ENCODE results near the gene NR2E1. TPM values are rescaled to one million over a fixed set of nuclear protein-coding genes. Genes with fewer than 3 reads are reported as not detected.

NR2E1 gene
- total RNA-seq, 1 donor from 2014 or later, result not detected

GRCh38 chr6:108152446-108152845 is 13.4 kb upstream of the NR2E1 start:
- Histone ChIP-seq H3K9me3 (ENCODE audit: control insufficient read depth in 3 of 3, low read length in 3 of 3) (no peaks in the 10 kb centered on the region), H3K27me3 (ENCODE audit: control insufficient read depth in 3 of 3, insufficient read depth in 3 of 3, low read length in 3 of 3) (peaks cover 43 to 63% (median 46%) of the 10 kb centered on the region in 3 donors), H3K27ac (ENCODE audit: low read depth, low read length) (no peak overlapping the region), H3K36me3 (ENCODE audit: control insufficient read depth in 3 of 3, insufficient read depth in 3 of 3, low read length in 3 of 3) (no peaks in the 10 kb centered on the region), H3K4me3 (ENCODE audit: low read length in 3 of 3) (no peak overlapping the region), H3K4me1 (ENCODE audit: control insufficient read depth in 3 of 3, insufficient read depth in 3 of 3, low read length in 3 of 3) (peaks cover 5% of the 10 kb centered on the region in 3 donors), H3K9ac (ENCODE audit: low read depth in 1 of 3, low read length in 3 of 3) (no peak overlapping the region)

DNA sequence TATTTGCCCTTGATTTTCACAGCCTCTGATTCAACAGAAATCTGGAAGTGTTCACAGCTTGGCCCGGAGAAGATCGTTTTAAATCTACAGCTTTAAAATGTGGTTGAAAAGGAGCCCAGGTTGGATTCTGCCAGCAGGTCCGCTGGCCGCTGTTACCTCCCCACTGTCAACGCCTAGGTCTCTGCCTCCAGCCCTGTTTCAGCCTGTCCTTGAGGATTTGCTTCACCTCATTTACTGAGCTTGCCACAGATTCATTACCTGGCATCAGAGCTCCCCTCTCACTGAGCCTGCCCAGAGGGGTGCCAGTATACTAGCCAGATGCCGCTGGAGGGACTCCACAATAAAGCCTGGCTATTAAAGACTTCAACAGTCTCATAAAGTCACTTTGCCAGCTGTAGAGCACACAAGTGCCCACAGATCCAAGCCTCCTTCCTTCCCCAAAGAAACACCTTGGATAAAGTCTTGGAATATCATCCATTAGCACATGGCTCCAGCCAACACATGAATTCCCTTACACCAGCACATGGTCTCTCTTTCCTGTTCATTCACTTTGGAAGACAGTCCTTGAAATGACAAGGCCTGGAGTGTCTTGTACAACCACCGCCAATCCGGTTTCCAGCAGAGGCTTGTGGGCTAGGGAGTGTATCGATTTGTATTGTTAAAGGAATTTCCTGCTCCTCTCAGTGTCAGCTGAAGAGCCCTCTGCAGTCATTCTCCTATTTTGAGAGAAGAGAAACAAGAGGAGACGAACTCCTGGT is 9.5 kb upstream of the NR2E1 start:
- Histone ChIP-seq H3K9me3 (ENCODE audit: control insufficient read depth in 3 of 3, low read length in 3 of 3) (no peaks in the 10 kb centered on the region), H3K4me1 (ENCODE audit: control insufficient read depth in 3 of 3, insufficient read depth in 3 of 3, low read length in 3 of 3) (peaks cover 5 to 9% (median 6%) of the 10 kb centered on the region in 3 donors), H3K36me3 (ENCODE audit: control insufficient read depth in 3 of 3, insufficient read depth in 3 of 3, low read length in 3 of 3) (no peaks in the 10 kb centered on the region), H3K27me3 (ENCODE audit: control insufficient read depth in 3 of 3, insufficient read depth in 3 of 3, low read length in 3 of 3) (peaks cover 64 to 78% (median 73%) of the 10 kb centered on the region in 3 donors), H3K9ac (ENCODE audit: low read depth in 1 of 3, low read length in 3 of 3) (no peak overlapping the region), H3K4me3 (ENCODE audit: low read length in 3 of 3) (no peak overlapping the region), H3K27ac (ENCODE audit: low read depth, low read length) (no peak overlapping the region)

- Histone ChIP-seq H3K4me1 (ENCODE audit: control insufficient read depth in 3 of 3, insufficient read depth in 3 of 3, low read length in 3 of 3) (peaks cover 5 to 9% (median 6%) of the 10 kb centered on the region in 3 donors), H3K27me3 (ENCODE audit: control insufficient read depth in 3 of 3, insufficient read depth in 3 of 3, low read length in 3 of 3) (peaks cover 68 to 80% (median 76%) of the 10 kb centered on the region in 3 donors), H3K9ac (ENCODE audit: low read depth in 1 of 3, low read length in 3 of 3) (no peak overlapping the region), H3K36me3 (ENCODE audit: control insufficient read depth in 3 of 3, insufficient read depth in 3 of 3, low read length in 3 of 3) (no peaks in the 10 kb centered on the region), H3K9me3 (ENCODE audit: control insufficient read depth in 3 of 3, low read length in 3 of 3) (no peaks in the 10 kb centered on the region), H3K4me3 (ENCODE audit: low read length in 3 of 3) (peak overlapping the region in 1 of 3 donors; percentile 17), H3K27ac (ENCODE audit: low read depth, low read length) (no peak overlapping the region)
Measured at GRCh38 chr6:108156938-108157233, 8.9 kb upstream of the NR2E1 start.

GRCh38 chr6:108157234-108157980 is 8.4 kb upstream of the NR2E1 start:
- peaks cover 5 to 9% (median 6%) of the 10 kb centered on the region in 3 donors for H3K4me1 ChIP-seq (ENCODE audit: control insufficient read depth in 3 of 3, insufficient read depth in 3 of 3, low read length in 3 of 3)
- H3K27ac ChIP-seq (ENCODE audit: low read depth, low read length), result no peak overlapping the region
- H3K4me3 ChIP-seq (ENCODE audit: low read length in 3 of 3), result peak overlapping the region in 1 of 3 donors; percentile 17
- H3K9me3 ChIP-seq (ENCODE audit: control insufficient read depth in 3 of 3, low read length in 3 of 3), result no peaks in the 10 kb centered on the region
- no peak overlapping the region for H3K9ac ChIP-seq (ENCODE audit: low read depth in 1 of 3, low read length in 3 of 3)
- no peaks in the 10 kb centered on the region for H3K36me3 ChIP-seq (ENCODE audit: control insufficient read depth in 3 of 3, insufficient read depth in 3 of 3, low read length in 3 of 3)
- peaks cover 71 to 83% (median 82%) of the 10 kb centered on the region in 3 donors for H3K27me3 ChIP-seq (ENCODE audit: control insufficient read depth in 3 of 3, insufficient read depth in 3 of 3, low read length in 3 of 3)

GRCh38 chr6:108157981-108158525 is 7.8 kb upstream of the NR2E1 start:
- H3K36me3 ChIP-seq (ENCODE audit: control insufficient read depth in 3 of 3, insufficient read depth in 3 of 3, low read length in 3 of 3), result no peaks in the 10 kb centered on the region
- peaks cover 5 to 9% (median 6%) of the 10 kb centered on the region in 3 donors for H3K4me1 ChIP-seq (ENCODE audit: control insufficient read depth in 3 of 3, insufficient read depth in 3 of 3, low read length in 3 of 3)
- no peak overlapping the region for H3K27ac ChIP-seq (ENCODE audit: low read depth, low read length)
- H3K27me3 ChIP-seq (ENCODE audit: control insufficient read depth in 3 of 3, insufficient read depth in 3 of 3, low read length in 3 of 3), result peaks cover 77 to 88% (median 84%) of the 10 kb centered on the region in 3 donors
- H3K9ac ChIP-seq (ENCODE audit: low read depth in 1 of 3, low read length in 3 of 3), result no peak overlapping the region
- no peaks in the 10 kb centered on the region for H3K9me3 ChIP-seq (ENCODE audit: control insufficient read depth in 3 of 3, low read length in 3 of 3)
- H3K4me3 ChIP-seq (ENCODE audit: low read length in 3 of 3), result peak overlapping the region in 1 of 3 donors; percentile 13

DNA sequence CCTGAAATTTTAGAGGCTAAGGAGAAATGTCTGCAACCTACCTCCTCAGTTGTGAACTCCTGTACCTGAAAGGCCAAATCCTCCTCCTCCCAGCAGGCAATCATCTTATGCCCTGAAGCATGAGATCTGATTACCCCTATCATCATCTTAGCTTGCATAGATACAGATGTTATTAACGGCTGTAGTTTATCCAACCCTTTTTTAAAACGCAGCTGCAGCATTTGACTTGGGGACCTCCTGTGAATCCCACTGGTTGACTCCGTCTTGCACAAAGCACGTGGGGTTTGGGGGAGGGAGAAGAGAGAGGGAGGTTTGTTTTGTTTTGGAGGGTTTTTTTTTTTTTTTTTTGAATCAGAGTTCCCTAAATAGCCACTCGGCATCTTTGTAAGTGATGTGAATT is 5.8 kb upstream of the NR2E1 start:
- H3K9me3 ChIP-seq (ENCODE audit: control insufficient read depth in 3 of 3, low read length in 3 of 3), result no peaks in the 10 kb centered on the region
- no peak overlapping the region for H3K9ac ChIP-seq (ENCODE audit: low read depth in 1 of 3, low read length in 3 of 3)
- H3K4me1 ChIP-seq (ENCODE audit: control insufficient read depth in 3 of 3, insufficient read depth in 3 of 3, low read length in 3 of 3), result peaks cover 15 to 25% (median 21%) of the 10 kb centered on the region in 3 donors
- H3K27me3 ChIP-seq (ENCODE audit: control insufficient read depth in 3 of 3, insufficient read depth in 3 of 3, low read length in 3 of 3), result peaks cover 87 to 97% (median 90%) of the 10 kb centered on the region in 3 donors
- no peak overlapping the region for H3K27ac ChIP-seq (ENCODE audit: low read depth, low read length)
- no peaks in the 10 kb centered on the region for H3K36me3 ChIP-seq (ENCODE audit: control insufficient read depth in 3 of 3, insufficient read depth in 3 of 3, low read length in 3 of 3)
- no peak overlapping the region for H3K4me3 ChIP-seq (ENCODE audit: low read length in 3 of 3)

DNA sequence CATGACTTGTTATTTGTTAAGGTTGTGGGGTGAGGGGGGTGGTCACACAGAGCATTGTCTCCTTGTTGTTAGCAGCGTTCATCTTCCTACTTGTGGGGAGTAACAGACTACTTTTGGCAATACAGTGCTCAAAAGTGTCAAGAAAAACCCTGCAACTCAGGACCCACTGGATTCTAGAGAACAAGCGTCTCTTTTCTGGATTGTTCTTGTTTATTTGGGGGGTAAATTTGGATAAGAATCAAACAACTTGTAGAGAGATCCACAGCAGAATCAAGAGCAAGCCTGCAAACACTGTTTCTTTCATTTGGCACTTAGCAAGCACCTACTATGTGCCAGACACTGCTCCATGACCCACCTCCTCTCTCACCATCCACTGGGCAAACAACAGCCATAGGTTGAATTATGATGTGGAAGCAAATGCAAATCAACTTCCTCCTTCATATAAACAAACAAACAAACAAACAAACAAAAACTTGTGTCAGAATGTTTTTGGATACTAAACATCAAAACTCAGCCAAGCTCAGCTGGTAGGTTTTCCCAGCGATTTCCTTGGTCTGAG is 4.0 kb upstream of the NR2E1 start:
- Histone ChIP-seq H3K4me3 (ENCODE audit: low read length in 3 of 3) (no peak overlapping the region), H3K27ac (ENCODE audit: low read depth, low read length) (no peak overlapping the region), H3K9me3 (ENCODE audit: control insufficient read depth in 3 of 3, low read length in 3 of 3) (no peaks in the 10 kb centered on the region), H3K27me3 (ENCODE audit: control insufficient read depth in 3 of 3, insufficient read depth in 3 of 3, low read length in 3 of 3) (peaks cover 94 to 99% (median 95%) of the 10 kb centered on the region in 3 donors), H3K9ac (ENCODE audit: low read depth in 1 of 3, low read length in 3 of 3) (no peak overlapping the region), H3K4me1 (ENCODE audit: control insufficient read depth in 3 of 3, insufficient read depth in 3 of 3, low read length in 3 of 3) (peaks cover 27 to 43% (median 37%) of the 10 kb centered on the region in 3 donors), H3K36me3 (ENCODE audit: control insufficient read depth in 3 of 3, insufficient read depth in 3 of 3, low read length in 3 of 3) (no peaks in the 10 kb centered on the region)

DNA sequence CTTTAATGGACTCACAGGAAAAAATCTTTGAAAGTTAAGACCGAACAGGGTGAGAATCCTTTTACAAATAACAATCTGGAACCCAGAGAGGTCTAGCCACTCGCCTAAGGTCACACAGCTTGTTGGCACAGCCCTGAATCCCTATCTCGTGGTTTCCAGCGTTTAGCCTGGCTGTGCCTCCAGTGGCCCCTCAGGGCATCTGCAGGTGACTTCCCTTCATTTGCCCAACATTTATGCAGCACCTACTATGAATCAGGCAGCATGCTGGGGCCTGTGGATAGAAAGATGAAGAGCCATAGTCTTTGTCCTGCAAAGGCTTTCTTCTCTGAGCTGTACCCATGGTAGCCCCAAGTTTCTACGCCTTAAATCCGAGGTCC is 2.6 kb upstream of the NR2E1 start:
- no peak overlapping the region for H3K27ac ChIP-seq (ENCODE audit: low read depth, low read length)
- peaks cover 94 to 99% (median 95%) of the 10 kb centered on the region in 3 donors for H3K27me3 ChIP-seq (ENCODE audit: control insufficient read depth in 3 of 3, insufficient read depth in 3 of 3, low read length in 3 of 3)

GRCh38 chr6:108163644-108164542 is 1.9 kb upstream of the NR2E1 start:
- Histone ChIP-seq H3K27me3 (ENCODE audit: control insufficient read depth in 3 of 3, insufficient read depth in 3 of 3, low read length in 3 of 3) (peaks cover 96 to 100% (median 100%) of the 10 kb centered on the region in 3 donors), H3K4me3 (ENCODE audit: low read length in 3 of 3) (no peak overlapping the region), H3K9me3 (ENCODE audit: control insufficient read depth in 3 of 3, low read length in 3 of 3) (no peaks in the 10 kb centered on the region), H3K27ac (ENCODE audit: low read depth, low read length) (no peak overlapping the region), H3K36me3 (ENCODE audit: control insufficient read depth in 3 of 3, insufficient read depth in 3 of 3, low read length in 3 of 3) (no peaks in the 10 kb centered on the region), H3K4me1 (ENCODE audit: control insufficient read depth in 3 of 3, insufficient read depth in 3 of 3, low read length in 3 of 3) (peaks cover 33 to 51% (median 47%) of the 10 kb centered on the region in 3 donors), H3K9ac (ENCODE audit: low read depth in 1 of 3, low read length in 3 of 3) (no peak overlapping the region)

More for the DNA sequence above, 2.6 kb upstream of the NR2E1 start:
- no peak overlapping the region for H3K9ac ChIP-seq (ENCODE audit: low read depth in 1 of 3, low read length in 3 of 3)
- H3K4me3 ChIP-seq (ENCODE audit: low read length in 3 of 3), result no peak overlapping the region
- no peaks in the 10 kb centered on the region for H3K36me3 ChIP-seq (ENCODE audit: control insufficient read depth in 3 of 3, insufficient read depth in 3 of 3, low read length in 3 of 3)
- no peaks in the 10 kb centered on the region for H3K9me3 ChIP-seq (ENCODE audit: control insufficient read depth in 3 of 3, low read length in 3 of 3)
- peaks cover 28 to 46% (median 41%) of the 10 kb centered on the region in 3 donors for H3K4me1 ChIP-seq (ENCODE audit: control insufficient read depth in 3 of 3, insufficient read depth in 3 of 3, low read length in 3 of 3)
